Lung (tissue), 12 donors: ENCODE measurements around the gene TMEM72. TPM values are rescaled to one million over a fixed set of nuclear protein-coding genes. Genes with fewer than 3 reads are reported as not detected.
A peak's percentile ranks its signal among the peaks of the same experiment; 100 is the strongest.

ENCODE experiments used
- ATAC-seq: fragments of 200-7000 bp; cut with Tn5 transposase; one replicate; pipeline ENCODE4 v1.9.1; 2020; ENCODE audit warnings: moderate number of reproducible peaks; ENCODE audit not compliant: insufficient read depth, low FRiP score
- DNase-seq, 3 donors: peaks; one replicate each; pipeline ENCODE4 v3.0.0-alpha.2; 2013 to 2017
- H3K27ac ChIP-seq, 2 donors: one replicate each; pipeline ENCODE4 v1.5.1; 2013; ENCODE audit warnings: mild to moderate bottlenecking in 2 of 2, moderate library complexity in 2 of 2, control low read depth in 1 of 2, inconsistent platforms in 1 of 2, low read depth in 1 of 2, low read length in 1 of 2
- H3K27me3 ChIP-seq, 3 donors: one replicate each; pipeline ENCODE4 v1.5.1; 2013; ENCODE audit warnings: low read length in 2 of 3; ENCODE audit not compliant: control insufficient read depth in 3 of 3, insufficient read depth in 3 of 3
- H3K36me3 ChIP-seq, 4 donors: one replicate each; pipeline ENCODE4 v1.5.1; 2013; ENCODE audit warnings: low read length in 4 of 4, mild to moderate bottlenecking in 1 of 4, moderate library complexity in 1 of 4; ENCODE audit not compliant: control insufficient read depth in 4 of 4, insufficient read depth in 4 of 4
- H3K4me1 ChIP-seq, 5 donors: one replicate each; pipeline ENCODE4 v1.5.1; 2013; ENCODE audit warnings: low read length in 5 of 5, mild to moderate bottlenecking in 2 of 5, moderate library complexity in 1 of 5; ENCODE audit not compliant: control insufficient read depth in 5 of 5, insufficient read depth in 5 of 5
- H3K4me3 ChIP-seq: one replicate; pipeline ENCODE4 v1.5.1; 2013; ENCODE audit warnings: mild to moderate bottlenecking, control low read depth, moderate library complexity
- H3K9ac ChIP-seq, 2 donors: one replicate each; pipeline ENCODE4 v1.5.1; 2013; ENCODE audit warnings: low read length in 2 of 2, control low read depth in 1 of 2; ENCODE audit not compliant: insufficient read depth in 1 of 2
- H3K9me3 ChIP-seq, 4 donors: one replicate each; pipeline ENCODE4 v1.5.1; 2013; ENCODE audit warnings: low read length in 3 of 4, mild to moderate bottlenecking in 1 of 4, moderate library complexity in 1 of 4; ENCODE audit not compliant: control insufficient read depth in 4 of 4, insufficient read depth in 3 of 4
- CTCF ChIP-seq: IDR thresholded peaks from 2 replicates; pipeline ENCODE4 v1.5.1; 2012; ENCODE audit warnings: mild to moderate bottlenecking; ENCODE audit errors: control extremely low read depth, extremely low read depth
- WGBS, 2 donors: extraction: QIAGEN DNeasy Blood & Tissue Kit; methylation state at CpG; one replicate each; pipeline ENCODE4 v1.1.7; 2013; 5-methylcytosine and 5-hydroxymethylcytosine counted together
- polyA plus RNA-seq, 2 donors: library from polyadenylated mRNA; stranded (reverse); fragments of 200-250 nt; gene quantifications; one replicate each; pipeline ENCODE4 v1.2.1, GENCODE V29; 2013
- total RNA-seq, 2 donors: library from RNA; depleted of rRNA in 1 of 2; stranded (reverse); fragments of >200 nt in 1 of 2; gene quantifications; one replicate each; pipeline ENCODE4 v1.2.1, GENCODE V29; 2014 to 2021
- donor health status: control.
- donor health status: control.
- donor health status: Bipolar disorder and iron deficiency.
- donor health status: healthy.
- donor health status: DM: yes; HTN: yes; CAD: no.

TMEM72 gene
- total and polyA plus RNA-seq, 4 donors, result 0.02 to 0.11 (median 0.04) TPM; not detected in 1

GRCh38 chr10:44930904-44931620 lies 19.9 kb downstream of the TMEM72 start:
- no peak overlapping the region for H3K4me3 ChIP-seq
- no peak for TF ChIP-seq CTCF
- ATAC-seq (no peak), DNase-seq (no peak)
- no peaks in the 10 kb centered on the region for H3K9me3 ChIP-seq
- no peak overlapping the region for H3K27ac ChIP-seq
- H3K36me3 ChIP-seq, result no peaks in the 10 kb centered on the region
- H3K9ac ChIP-seq, result no peak overlapping the region
- peaks cover 0 to 11% (median 5%) of the 10 kb centered on the region in 5 donors for H3K4me1 ChIP-seq
- H3K27me3 ChIP-seq, result no peaks in the 10 kb centered on the region
- WGBS, 2 donors, result 85 to 90% methylated on average over 4 of the region's 4 CpGs

DNA sequence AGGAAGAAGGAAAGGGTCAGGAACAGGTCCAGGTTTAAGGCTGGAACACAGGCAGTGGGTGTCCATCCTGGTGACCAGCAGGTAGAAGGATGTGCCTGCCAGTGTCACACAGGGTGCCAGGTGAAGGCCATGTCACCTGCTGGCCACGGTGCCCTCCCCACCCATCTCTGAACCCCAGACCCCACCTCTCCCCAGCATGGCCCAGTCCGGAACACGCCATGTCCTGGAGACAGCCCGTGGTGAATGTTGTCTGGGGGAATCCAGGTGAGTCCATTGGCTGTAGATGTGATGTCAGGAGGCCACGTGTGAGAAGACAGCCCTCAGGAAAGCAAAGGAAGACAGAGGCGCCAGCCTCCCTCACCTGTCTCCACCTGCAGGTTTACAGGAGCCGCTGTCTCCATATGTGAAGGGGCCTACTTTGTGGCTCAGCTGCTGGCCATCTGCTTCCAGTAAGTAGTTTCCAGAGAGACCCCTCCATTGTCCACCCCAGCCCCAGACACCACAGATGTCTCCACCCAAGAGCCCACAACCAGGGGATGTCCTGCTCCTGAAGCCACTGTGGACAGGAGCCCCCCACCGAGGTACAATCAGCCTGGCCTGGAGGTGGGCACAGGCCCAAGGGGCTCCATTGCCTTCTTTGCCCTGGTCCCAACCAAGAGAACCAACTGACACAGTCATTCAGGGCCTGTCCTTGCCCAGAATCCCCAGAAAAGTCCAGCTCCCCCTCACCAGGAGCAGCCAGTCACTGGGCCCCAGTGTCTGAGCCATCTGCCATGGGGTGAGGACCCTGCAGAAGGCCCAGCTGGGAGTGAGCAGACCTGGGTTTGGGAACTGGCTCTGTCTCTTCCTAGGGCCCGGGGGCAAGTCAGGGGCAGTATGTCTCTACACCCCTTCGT lies 20.7 kb downstream of the TMEM72 start:
- Histone ChIP-seq H3K36me3 (no peaks in the 10 kb centered on the region), H3K4me1 (peaks cover 0 to 11% (median 5%) of the 10 kb centered on the region in 5 donors), H3K27ac (no peak overlapping the region), H3K27me3 (no peaks in the 10 kb centered on the region), H3K9me3 (no peaks in the 10 kb centered on the region), H3K9ac (no peak overlapping the region), H3K4me3 (no peak overlapping the region)
- TF ChIP-seq CTCF, result no peak
- no peak for ATAC-seq
- WGBS, 2 donors, result 88 to 96% methylated on average over 10 of the region's 10 CpGs
- DNase-seq, result no peak

- no peaks in the 10 kb centered on the region for H3K9me3 ChIP-seq
- H3K4me1 ChIP-seq, result peaks cover 0 to 11% (median 5%) of the 10 kb centered on the region in 5 donors
- H3K36me3 ChIP-seq, result no peaks in the 10 kb centered on the region
- no peak overlapping the region for H3K4me3 ChIP-seq
- H3K27me3 ChIP-seq, result no peaks in the 10 kb centered on the region
- peak overlapping the region in 1 of 2 donors; percentile 19 for H3K9ac ChIP-seq
- DNase-seq (peak; percentile 85 to 87 (median 87)), ATAC-seq (peak; percentile 87)
- 48 to 51% methylated on average over 10 of the region's 10 CpGs for WGBS, 2 donors
- H3K27ac ChIP-seq, result no peak overlapping the region
- peak; percentile 88 for TF ChIP-seq CTCF
These were observed 21.6 kb downstream of the TMEM72 start for GRCh38 chr10:44932517-44933450.
